Subcutaneous abdominal adipose tissue (tissue), 5 donors: Measurements from ENCODE around the gene RALA.

Experiments
- H3K27ac ChIP-seq: one replicate; pipeline ENCODE4 v1.7.0; 2013; ENCODE audit warnings: low read depth, mild to moderate bottlenecking, inconsistent platforms, low read length, moderate library complexity
- H3K27me3 ChIP-seq, 5 donors: one replicate each; pipeline ENCODE4 v1.7.0; 2013; ENCODE audit warnings: low read length in 5 of 5, inconsistent platforms in 1 of 5; ENCODE audit not compliant: control insufficient read depth in 5 of 5, insufficient read depth in 4 of 5
- H3K36me3 ChIP-seq, 5 donors: one replicate each; pipeline ENCODE4 v1.7.0; 2013; ENCODE audit warnings: low read length in 5 of 5; ENCODE audit not compliant: control insufficient read depth in 5 of 5, insufficient read depth in 5 of 5
- H3K4me1 ChIP-seq, 5 donors: one replicate each; pipeline ENCODE4 v1.7.0; 2013; ENCODE audit warnings: low read length in 5 of 5, mild to moderate bottlenecking in 3 of 5, moderate library complexity in 1 of 5; ENCODE audit not compliant: control insufficient read depth in 5 of 5, insufficient read depth in 5 of 5
- H3K4me3 ChIP-seq, 5 donors: one replicate each; pipeline ENCODE4 v1.7.0; 2013; ENCODE audit warnings: low read length in 5 of 5, low read depth in 1 of 5
- H3K9ac ChIP-seq, 5 donors: one replicate each; pipeline ENCODE4 v1.7.0; 2013; ENCODE audit warnings: low read length in 5 of 5, mild to moderate bottlenecking in 4 of 5, moderate library complexity in 3 of 5
- H3K9me3 ChIP-seq, 5 donors: one replicate each; pipeline ENCODE4 v1.7.0; 2013; ENCODE audit warnings: low read length in 5 of 5; ENCODE audit not compliant: control insufficient read depth in 5 of 5
- donor health status: healthy.
- donor health status: healthy.
- donor health status: healthy.
- donor health status: healthy.
- donor health status: healthy.

The RALA gene

DNA sequence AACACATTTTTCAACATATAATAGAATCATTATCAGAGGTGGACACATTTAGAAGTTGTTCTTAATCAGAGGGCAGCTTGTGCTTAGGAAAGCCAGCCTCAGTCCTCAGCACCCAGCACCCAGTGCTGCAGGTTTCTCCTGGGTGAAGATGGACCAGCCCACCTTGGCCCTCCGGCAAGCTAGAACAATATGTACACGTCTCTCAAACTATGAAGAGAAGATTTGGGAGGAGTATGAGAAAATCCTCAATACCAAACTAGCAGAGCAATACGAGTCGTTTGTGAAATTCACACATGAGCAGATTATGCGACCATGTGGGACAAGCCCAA, 13.5 kb upstream of the RALA start:
- peaks cover 0 to 4% (median 0%) of the 10 kb centered on the region in 5 donors for H3K27me3 ChIP-seq
- H3K9ac ChIP-seq: peak overlapping the region in 4 of 5 donors; percentile 43 to 75 (median 70)
- no peaks in the 10 kb centered on the region for H3K9me3 ChIP-seq
- no peaks in the 10 kb centered on the region for H3K36me3 ChIP-seq
- H3K27ac ChIP-seq: peak overlapping the region; percentile 55
- peak overlapping the region; percentile 13 to 59 (median 53) for H3K4me3 ChIP-seq
- H3K4me1 ChIP-seq: peaks cover 0 to 21% (median 9%) of the 10 kb centered on the region in 5 donors

DNA sequence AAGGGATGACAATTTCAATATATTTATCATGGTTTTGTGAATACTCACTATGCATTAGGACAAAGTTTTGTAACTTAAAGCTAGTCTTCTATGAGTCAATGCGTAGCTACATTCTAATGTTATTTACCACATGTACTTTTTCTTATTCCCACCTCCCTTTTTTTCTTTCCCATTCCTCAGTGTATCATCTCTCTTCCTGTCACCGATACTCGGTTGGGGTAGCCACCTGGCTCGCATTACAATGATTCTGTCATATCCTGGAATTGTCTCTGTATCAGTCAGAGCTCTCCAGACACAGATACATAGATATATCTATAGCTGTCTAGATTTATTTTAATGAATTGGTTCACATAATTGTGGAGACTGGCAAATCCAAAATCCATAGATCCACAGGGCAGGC, 9.8 kb upstream of the RALA start:
- Histone ChIP-seq H3K27ac (no peak overlapping the region), H3K27me3 (peaks cover 0 to 4% (median 0%) of the 10 kb centered on the region in 5 donors), H3K4me3 (no peak overlapping the region), H3K9ac (no peak overlapping the region), H3K4me1 (peaks cover 0 to 16% (median 9%) of the 10 kb centered on the region in 5 donors), H3K9me3 (no peaks in the 10 kb centered on the region), H3K36me3 (no peaks in the 10 kb centered on the region)

DNA sequence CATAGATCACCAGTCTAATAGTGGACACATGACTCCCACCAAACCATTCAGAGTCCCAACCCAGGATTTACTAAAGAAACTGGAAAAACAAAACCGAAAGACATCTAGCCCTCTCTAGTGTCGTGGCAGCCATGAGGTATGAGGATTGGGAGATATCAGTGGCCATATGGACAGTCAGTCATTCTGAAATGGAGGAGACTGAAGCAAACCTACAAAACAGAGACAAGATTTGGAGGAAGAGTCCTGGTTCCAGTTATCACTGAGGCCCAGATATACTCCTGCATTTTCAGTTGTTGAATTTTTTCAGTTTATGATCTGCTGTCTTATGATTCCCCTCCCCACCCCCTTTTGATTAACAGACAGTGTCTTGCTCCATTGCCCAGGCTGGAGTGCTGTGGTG, 9.1 kb upstream of the RALA start:
- H3K9me3 ChIP-seq: no peaks in the 10 kb centered on the region
- H3K4me3 ChIP-seq: no peak overlapping the region
- no peaks in the 10 kb centered on the region for H3K36me3 ChIP-seq
- H3K4me1 ChIP-seq: peaks cover 0 to 9% (median 8%) of the 10 kb centered on the region in 5 donors
- no peak overlapping the region for H3K27ac ChIP-seq
- H3K27me3 ChIP-seq: peaks cover 0 to 4% (median 0%) of the 10 kb centered on the region in 5 donors
- no peak overlapping the region for H3K9ac ChIP-seq

DNA sequence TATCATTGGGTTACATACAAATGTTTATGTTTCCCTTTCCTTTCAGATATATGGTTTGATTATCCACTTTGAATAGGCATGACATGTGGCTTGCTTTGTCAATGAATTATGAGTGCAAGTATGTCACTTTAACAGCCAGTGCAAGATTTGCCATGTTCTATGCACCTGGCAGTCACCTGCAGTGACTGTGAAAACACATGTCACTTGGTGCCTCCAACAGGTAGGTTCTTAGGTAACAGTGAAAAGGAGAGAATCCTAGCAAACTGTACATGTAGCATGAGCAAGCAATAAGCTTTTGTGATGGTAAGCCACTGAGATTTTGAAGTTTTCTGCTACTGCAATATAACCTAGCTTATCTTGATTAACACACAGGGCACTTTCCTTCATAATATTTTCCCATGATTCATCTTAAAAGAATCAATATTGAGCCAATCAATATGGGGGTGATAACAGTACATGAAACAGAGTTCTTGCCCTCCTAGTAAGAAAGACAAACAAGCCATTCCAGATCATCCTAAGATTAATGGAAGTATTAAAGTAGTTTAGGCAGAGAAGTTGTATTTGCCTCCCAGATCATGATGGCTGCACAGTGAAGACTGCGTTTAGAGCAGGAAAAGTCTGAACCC, 7.9 kb upstream of the RALA start:
- no peaks in the 10 kb centered on the region for H3K4me1 ChIP-seq
- H3K9me3 ChIP-seq: no peaks in the 10 kb centered on the region
- H3K27me3 ChIP-seq: peaks cover 0 to 2% (median 0%) of the 10 kb centered on the region in 5 donors

DNA sequence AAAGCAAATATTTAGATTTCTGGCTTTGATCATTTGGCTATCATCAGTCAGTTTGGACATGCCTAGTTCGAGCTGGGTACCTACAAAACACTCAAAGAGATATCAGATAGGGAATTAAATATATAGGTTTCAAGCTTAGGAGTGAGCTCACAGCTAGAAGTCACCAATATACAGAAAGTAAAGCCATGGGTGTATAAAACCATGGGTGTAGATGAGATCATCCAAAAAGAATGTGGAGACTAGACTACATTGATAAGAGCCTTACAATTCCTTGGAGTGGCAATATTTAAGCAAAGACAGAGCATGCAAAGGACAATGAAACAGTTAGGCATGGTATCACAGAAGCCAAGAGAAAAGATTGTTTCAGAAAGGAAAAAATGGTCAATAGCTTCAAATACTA, 7.2 kb upstream of the RALA start:
- Histone ChIP-seq H3K36me3 (no peaks in the 10 kb centered on the region), H3K27ac (no peak overlapping the region), H3K27me3 (peaks cover 0 to 2% (median 0%) of the 10 kb centered on the region in 5 donors), H3K4me1 (no peaks in the 10 kb centered on the region), H3K9me3 (no peaks in the 10 kb centered on the region), H3K4me3 (no peak overlapping the region), H3K9ac (no peak overlapping the region)

More for the DNA sequence above, 7.9 kb upstream of the RALA start:
- no peak overlapping the region for H3K4me3 ChIP-seq
- no peak overlapping the region for H3K27ac ChIP-seq
- no peaks in the 10 kb centered on the region for H3K36me3 ChIP-seq
- H3K9ac ChIP-seq: no peak overlapping the region

DNA sequence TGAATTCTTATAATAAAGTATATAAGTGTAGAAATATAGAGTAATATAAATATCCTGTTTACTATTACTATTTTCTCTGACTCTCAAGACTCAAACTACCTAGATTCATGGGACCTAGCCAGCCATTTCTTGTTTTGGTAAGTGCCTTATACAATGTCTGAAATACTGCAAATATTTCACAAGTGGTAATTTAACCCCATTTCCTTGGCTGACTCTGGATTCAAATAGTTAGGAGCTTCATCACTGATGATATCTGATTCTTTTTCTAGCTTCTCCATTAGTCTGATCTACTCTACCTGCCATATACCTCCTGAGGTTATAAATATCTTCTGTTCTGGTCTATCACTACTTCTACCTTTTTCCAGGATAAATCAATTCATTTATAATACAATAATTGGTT, 6.4 kb upstream of the RALA start:
- peaks cover 0 to 2% (median 0%) of the 10 kb centered on the region in 5 donors for H3K27me3 ChIP-seq
- H3K36me3 ChIP-seq: no peaks in the 10 kb centered on the region
- H3K27ac ChIP-seq: no peak overlapping the region
- H3K9ac ChIP-seq: no peak overlapping the region
- H3K9me3 ChIP-seq: no peaks in the 10 kb centered on the region
- H3K4me3 ChIP-seq: no peak overlapping the region
- peaks cover 0 to under 1% (median 0%) of the 10 kb centered on the region in 5 donors for H3K4me1 ChIP-seq

DNA sequence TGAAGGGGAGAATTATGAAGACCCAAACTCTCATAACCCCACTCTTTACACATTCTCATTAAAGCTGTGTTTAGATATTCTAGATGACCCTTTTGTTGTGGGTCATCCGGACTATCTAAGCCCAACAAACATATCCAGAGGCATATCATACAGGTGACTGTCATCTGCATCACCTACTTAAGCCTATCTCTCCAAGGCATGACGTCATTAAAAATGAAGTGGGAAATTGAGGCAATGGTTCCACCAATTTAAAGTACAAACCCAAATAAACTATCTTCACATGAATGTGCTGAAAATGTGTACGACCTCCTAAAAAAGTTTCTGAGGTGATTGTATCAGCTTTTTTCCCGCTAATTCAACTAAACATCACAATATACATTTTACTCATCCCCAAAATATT, 4.5 kb upstream of the RALA start:
- Histone ChIP-seq H3K36me3 (no peaks in the 10 kb centered on the region), H3K27me3 (peaks cover 0 to 2% (median 0%) of the 10 kb centered on the region in 5 donors), H3K4me1 (peaks cover 0 to 11% (median 7%) of the 10 kb centered on the region in 5 donors), H3K27ac (no peak overlapping the region), H3K4me3 (no peak overlapping the region), H3K9ac (no peak overlapping the region), H3K9me3 (no peaks in the 10 kb centered on the region)

DNA sequence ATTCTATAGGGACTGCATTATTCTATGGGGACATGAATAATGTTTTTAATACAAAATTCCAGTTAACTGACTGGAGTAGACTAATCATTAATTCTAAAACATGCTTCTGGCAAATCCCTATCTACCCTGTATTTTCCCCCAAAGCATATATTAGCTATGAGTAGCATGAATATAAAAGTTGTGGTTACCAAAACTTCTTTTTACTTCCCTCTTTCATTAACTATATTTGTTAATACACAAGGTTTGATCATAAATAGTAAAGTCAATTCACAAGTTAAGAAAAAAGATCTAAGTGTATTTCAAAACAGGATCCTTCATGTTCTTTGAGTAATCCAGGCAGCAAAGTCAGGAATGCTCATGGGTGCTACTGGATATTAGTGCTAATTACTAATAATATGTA, 2.9 kb upstream of the RALA start:
- Histone ChIP-seq H3K27me3 (no peaks in the 10 kb centered on the region), H3K36me3 (no peaks in the 10 kb centered on the region), H3K4me3 (no peak overlapping the region), H3K27ac (no peak overlapping the region), H3K9me3 (no peaks in the 10 kb centered on the region), H3K9ac (no peak overlapping the region), H3K4me1 (peaks cover 8 to 27% (median 22%) of the 10 kb centered on the region in 5 donors)

DNA sequence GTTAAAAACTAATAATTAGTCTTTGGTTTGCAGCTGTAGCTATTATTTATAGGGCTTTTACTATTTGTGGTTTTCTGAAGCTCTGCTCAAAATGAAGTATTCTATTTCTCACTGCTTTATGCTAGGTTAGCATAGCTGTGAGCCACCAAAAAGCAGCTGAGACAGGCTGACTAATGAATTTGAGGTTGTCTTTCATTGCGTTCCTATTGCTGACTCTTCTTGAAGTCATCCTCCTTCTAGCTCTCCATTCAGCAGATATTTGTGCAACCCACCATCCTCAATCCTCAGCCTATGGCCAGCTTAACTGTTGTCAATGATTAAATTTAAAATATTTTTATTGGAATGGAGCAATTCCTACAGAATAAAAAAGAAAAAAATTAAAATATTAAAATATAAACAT, 2.1 kb upstream of the RALA start:
- no peak overlapping the region for H3K27ac ChIP-seq
- no peak overlapping the region for H3K9ac ChIP-seq
- no peaks in the 10 kb centered on the region for H3K9me3 ChIP-seq
- no peaks in the 10 kb centered on the region for H3K36me3 ChIP-seq
- H3K27me3 ChIP-seq: no peaks in the 10 kb centered on the region
- peaks cover 8 to 35% (median 30%) of the 10 kb centered on the region in 5 donors for H3K4me1 ChIP-seq
- no peak overlapping the region for H3K4me3 ChIP-seq

DNA sequence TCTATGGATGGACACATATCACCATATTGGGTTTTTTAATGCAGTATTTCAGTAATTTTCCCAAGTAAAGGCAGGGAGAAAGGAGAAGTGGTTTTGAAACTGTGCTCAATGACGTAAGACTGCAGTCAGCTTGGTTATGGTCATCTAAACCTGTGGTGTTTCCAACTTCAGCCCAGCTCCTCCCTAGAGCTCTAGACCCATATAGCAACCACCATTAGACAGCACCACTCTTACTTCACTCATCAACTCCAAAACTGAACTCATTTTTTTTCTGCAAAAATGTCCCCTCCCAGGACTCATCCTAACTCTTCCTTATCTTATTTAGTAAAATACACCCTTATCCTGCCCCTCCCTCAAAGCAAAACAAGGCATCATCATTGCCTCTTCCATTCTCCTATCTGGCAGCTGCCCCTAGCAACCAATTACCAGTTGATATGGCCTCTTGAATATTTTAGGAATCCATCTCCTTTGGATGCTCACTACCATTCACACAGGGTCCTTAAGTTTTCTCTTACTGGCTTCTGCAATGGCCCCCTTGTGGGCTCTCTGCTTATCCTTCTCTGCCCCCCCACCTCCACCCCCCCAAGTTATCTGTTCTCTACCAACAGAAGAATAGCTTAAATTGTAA, 1.5 kb upstream of the RALA start:
- Histone ChIP-seq H3K27me3 (no peaks in the 10 kb centered on the region), H3K9me3 (no peaks in the 10 kb centered on the region), H3K4me3 (peak overlapping the region in 1 of 5 donors; percentile 90), H3K27ac (peak overlapping the region; percentile 93), H3K9ac (no peak overlapping the region), H3K4me1 (peaks cover 8 to 40% (median 36%) of the 10 kb centered on the region in 5 donors), H3K36me3 (no peaks in the 10 kb centered on the region)
